Fibroblast of skin of right quadriceps (primary cell): ENCODE measurements around the gene HOXA4.

Source experiments
- DNase-seq: peaks from one replicate; pipeline ENCODE4 v3.0.0-alpha.2; 2013

Gene HOXA4

GRCh38 chr7:27130540-27131389, at the start of gene HOXA4:
TSS of gene HOXA4 (minus strand) at chr7:27130757. CDS start at chr7:27130733, 24 bp downstream.
- peak; percentile 90 for DNase-seq

- peak; percentile 92 for DNase-seq
Observed at GRCh38 chr7:27179503-27180430, 49.2 kb upstream of the HOXA4 start.

- DNase-seq = peak; percentile 28
Observed at GRCh38 chr7:27179030-27179429, 48.5 kb upstream of the HOXA4 start.

DNA sequence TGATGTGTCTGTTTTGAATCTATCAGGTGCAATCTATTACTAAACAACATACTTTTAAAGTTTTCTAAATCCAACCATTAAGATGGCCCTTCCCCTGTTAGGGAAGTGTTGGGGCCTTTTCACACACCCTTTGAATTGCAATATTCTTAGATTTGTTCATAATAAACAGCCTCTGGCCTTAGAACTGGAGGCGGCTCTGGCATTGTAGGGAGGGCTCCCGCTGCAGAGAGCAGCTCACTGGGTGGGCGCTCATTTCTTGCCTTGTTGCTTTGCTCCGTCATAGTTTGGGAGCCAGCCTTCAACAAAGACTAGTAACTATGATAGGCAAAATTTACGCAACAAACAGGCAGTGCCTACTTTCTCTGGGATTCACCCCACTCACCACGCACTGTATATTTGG, 47.8 kb upstream of the HOXA4 start:
- DNase-seq = peak; percentile 65

- no peak for DNase-seq
Observed at GRCh38 chr7:27177795-27178320, 47.3 kb upstream of the HOXA4 start.

DNA sequence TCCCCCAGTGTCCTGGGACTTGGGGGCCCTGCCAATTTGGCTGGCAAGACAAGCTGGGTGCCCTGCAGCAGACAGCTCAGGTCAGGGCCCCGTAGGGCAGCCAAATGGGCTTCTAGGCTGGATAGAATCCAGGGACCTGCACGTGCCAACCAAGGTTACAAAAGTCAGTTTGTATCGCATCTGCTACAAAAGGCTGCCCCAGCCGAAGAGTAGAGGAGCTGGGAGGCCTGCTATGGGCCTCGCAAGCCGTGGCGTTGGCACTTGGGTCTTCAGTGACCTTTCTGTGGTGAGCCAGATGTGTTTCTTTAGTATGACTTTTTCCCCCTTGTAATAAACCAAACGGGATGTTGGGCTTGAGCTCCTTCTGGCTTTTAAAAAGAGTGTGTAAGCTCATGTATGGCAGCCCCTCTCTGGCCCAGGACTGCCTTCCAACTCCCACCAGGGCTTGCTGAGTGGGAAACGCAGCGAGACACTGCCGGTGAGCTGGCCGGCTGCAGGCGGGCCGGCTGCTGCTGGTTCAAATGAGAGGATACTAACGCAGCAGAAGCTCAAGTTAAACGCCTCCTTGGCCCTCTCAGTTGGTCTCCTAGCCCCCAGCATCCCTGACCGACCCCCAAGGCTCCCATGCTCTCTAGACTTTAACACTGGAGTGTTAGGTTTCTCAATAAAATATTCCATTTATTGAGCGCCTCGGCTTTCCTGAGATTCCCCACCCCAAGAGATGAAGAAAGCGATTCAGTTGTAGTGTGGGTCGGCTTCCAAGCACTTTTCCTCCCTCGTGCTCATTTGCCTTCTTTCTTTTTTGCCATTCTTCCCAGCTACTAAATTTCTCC, 46.6 kb upstream of the HOXA4 start:
- DNase-seq = peak; percentile 34

GRCh38 chr7:27176524-27176845, 45.9 kb upstream of the HOXA4 start:
- DNase-seq = no peak

DNA sequence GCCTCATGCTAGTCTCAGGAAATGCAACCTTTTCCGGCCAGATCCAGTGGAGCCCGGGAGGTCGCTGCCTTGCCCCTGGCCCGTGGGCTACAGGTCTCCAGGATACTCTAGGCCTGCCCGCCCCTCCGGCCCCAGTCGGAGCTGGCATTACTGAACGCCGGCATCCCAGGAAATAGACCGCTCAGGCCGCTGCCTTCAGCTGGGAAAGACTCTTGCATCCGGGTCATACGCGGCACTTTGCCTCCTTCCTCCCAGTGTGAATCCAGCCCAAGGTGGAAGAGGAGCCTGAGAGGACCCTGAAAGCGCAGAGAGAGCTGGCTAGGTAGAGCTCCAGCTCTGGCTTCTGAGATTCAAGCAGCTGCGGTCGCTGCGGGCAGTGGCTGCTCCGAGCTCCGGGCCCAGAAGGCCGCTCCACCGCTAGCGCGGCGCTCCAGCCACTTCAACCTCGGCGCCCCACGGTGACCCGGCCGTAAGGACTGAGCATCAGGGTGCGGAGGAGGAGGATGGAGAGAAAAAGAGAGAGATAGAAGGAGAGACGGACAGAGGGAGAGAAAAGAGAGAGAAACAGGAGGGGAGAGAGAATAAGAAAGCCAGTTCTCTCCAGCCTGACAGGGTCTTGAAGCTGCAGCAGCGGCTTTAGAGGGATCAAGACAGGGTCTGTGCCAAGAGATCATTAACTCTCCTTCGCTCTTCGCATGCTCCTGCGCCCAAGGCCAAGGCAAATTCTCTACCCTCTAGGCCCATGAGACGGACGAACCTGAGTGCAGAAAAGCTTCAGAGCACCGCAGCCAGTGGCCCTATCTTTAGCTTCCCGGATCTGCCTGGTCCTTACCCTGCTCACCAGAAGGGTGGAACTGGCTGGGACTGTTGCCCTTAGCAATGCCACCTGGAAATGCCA, 45.3 kb upstream of the HOXA4 start:
- DNase-seq = peak; percentile 57

- peak; percentile 78 for DNase-seq
Observed at GRCh38 chr7:27174874-27175625, 44.5 kb upstream of the HOXA4 start.

DNA sequence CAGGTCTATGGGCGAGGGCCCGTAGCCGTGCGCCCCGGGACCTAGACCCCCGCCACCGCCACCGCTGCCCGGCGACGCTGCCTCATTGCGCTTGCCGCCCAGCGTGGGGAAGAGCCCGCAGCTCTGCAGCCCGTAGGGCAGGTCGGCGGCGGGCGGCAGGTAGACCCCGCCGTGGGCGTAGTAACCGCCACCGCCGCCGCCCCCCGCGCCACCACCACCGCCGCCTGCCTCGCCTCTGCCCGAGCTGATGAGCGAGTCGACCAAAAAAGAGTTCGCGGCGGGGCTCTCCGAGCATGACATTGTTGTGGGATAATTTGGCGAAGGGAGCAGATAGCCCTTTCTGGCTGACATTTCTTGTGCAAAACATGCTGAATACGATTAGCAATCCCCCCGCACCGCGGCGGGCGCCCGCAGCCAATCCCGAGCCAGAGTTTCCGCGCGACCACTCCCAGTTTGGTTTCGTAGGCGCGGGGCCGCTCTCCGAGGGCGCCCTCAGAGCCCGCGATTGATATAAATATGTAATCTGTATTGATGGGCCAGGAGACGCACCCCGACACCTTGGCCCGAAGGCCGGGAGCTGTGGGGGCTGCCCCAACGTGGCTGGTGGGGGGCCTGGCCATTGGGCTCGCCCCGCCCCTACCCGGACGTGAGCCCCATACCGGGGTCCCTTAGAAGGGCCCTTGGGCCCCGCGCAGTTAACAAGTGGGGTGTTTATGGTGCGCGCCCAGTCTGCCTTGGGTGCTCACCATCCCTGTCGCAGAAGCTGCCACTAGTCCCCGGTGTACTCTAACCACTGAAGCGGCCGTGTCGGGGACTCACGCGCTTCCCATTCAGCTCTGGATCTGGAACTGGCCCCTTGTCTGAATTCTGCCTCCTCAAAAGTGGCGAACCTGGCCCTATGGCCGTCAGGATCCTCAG, 43.7 kb upstream of the HOXA4 start, which contains the start of gene HOXA10:
Gene HOXA10 (minus strand): TSS at position 365 of the 918 bp plus-strand sequence. CDS start 14 bp downstream, at position 351.
- peak; percentile 89 for DNase-seq

GRCh38 chr7:27173511-27173955, 43.0 kb upstream of the HOXA4 start:
- peak; percentile 38 for DNase-seq

GRCh38 chr7:27172823-27173510, 42.4 kb upstream of the HOXA4 start:
- peak; percentile 87 for DNase-seq

DNA sequence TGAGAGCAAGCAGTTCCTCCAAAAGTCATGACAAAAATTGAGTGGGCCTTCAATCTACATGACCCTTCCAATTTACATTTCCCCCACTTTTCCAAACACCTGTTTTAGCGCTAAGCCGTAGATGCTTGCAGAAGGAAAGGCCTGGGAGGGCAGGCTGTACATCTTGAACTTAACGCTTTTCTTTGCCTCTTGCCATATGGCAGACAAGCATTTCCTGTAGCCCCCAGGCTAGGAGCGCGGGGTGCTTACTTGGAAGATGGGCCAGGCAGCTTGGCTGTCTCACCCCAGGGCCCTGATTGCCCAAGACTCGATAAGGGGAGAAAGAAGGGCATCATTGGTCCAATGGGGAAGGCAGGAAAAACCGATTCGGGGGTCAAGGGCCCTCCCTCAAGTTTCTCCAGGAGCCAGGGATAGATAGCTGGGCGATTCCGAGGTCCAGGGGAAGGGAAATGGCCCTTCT, 41.8 kb upstream of the HOXA4 start:
- peak; percentile 69 for DNase-seq

- peak; percentile 56 for DNase-seq
Observed at GRCh38 chr7:27171637-27172314, 41.2 kb upstream of the HOXA4 start.

DNA sequence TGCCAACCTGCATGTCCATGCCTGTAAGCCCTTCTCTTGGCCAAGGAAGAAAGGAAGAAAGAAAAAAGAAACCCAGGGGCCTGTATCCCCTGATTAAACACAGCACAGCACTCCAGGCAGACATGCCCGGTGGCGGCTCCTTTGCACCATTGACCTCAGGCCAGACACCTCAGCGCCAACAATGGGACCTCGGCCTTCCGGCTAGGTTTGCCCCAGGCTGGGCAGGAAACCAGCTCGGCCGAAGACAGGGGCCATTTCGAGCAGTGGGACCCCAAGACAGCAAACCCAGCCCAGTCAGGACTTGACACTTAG, 40.7 kb upstream of the HOXA4 start:
- DNase-seq = peak; percentile 32

GRCh38 chr7:27170426-27171324, 40.1 kb upstream of the HOXA4 start:
- no peak for DNase-seq
